Thyroid gland (tissue), 4 donors: ENCODE data around the gene SCAPER. TPM values are rescaled to one million over a fixed set of nuclear protein-coding genes. Genes with fewer than 3 reads are reported as not detected.

ENCODE experiments used
- DNase-seq, 2 donors: peaks; one replicate each; pipeline ENCODE4 v3.0.0-alpha.2; 2019
- H3K27ac ChIP-seq, 3 donors: fragments of 200-600 bp; sonication (generic); 1 replicate in 2 of 3; 2 replicates in 1 of 3; pipeline ENCODE4 v1.5.1; 2016 to 2019; ENCODE audit warnings: mild to moderate bottlenecking in 1 of 3, moderate library complexity in 1 of 3
- H3K27me3 ChIP-seq: fragments of 200-600 bp; sonication (generic); one replicate; pipeline ENCODE4 v1.5.1; 2019
- H3K36me3 ChIP-seq, 2 donors: fragments of 200-600 bp; sonication (generic); one replicate each; pipeline ENCODE4 v1.5.1; 2016 to 2019
- H3K4me1 ChIP-seq, 2 donors: fragments of 200-600 bp; sonication (generic); one replicate each; pipeline ENCODE4 v1.5.1; 2017 to 2019
- H3K4me3 ChIP-seq, 3 donors: fragments of 200-600 bp; sonication (generic); replicated peaks in 1 of 3; 1 replicate in 2 of 3; 2 replicates in 1 of 3; pipeline ENCODE4 v1.5.1; 2016; ENCODE audit warnings: mild to moderate bottlenecking in 1 of 3
- H3K9me3 ChIP-seq: fragments of 200-600 bp; sonication (generic); one replicate; pipeline ENCODE4 v1.5.1; 2017
- CTCF ChIP-seq, 6 experiments: fragments of 200-600 bp in 3 of 6; fragments of 450-650 bp in 3 of 6; sonication (generic) in 3 of 6; IDR thresholded peaks; one replicate each; pipeline ENCODE4 v1.5.1; 2016 to 2019; ENCODE audit warnings: antibody characterized with exemption in 6 of 6, mild to moderate bottlenecking in 2 of 6, inconsistent platforms in 1 of 6, moderate library complexity in 1 of 6
- POLR2A ChIP-seq, 2 donors: fragments of 450-650 bp; IDR thresholded peaks; one replicate each; pipeline ENCODE4 v1.6.1; 2017; ENCODE audit warnings: antibody characterized with exemption in 2 of 2, mild to moderate bottlenecking in 2 of 2, moderate library complexity in 1 of 2
- WGBS, 2 donors: methylation state at CpG; one replicate each; pipeline ENCODE4 v1.1.5; 2017; 5-methylcytosine and 5-hydroxymethylcytosine counted together
- intact Hi-C: fragments of 100-400 bp; cut with DNase I; formaldehyde crosslinking; loops from one replicate; pipeline ENCODE4 v1.15.1; 2023
- total RNA-seq, 4 donors: library from RNA; depleted of rRNA; stranded (reverse); fragments of >200 nt; gene quantifications; one replicate each; pipeline ENCODE4 v1.2.3, GENCODE V29; 2016

The SCAPER gene
- total RNA-seq, 4 donors from 2014 or later: 45.2 to 90.8 (median 63.6) TPM

- Histone ChIP-seq H3K4me1 (peaks cover 28 to 66% of the 10 kb centered on the region in 2 donors), H3K27me3 (peaks cover 96% of the 10 kb centered on the region), H3K4me3 (no peak overlapping the region), H3K9me3 (no peaks in the 10 kb centered on the region), H3K36me3 (no peaks in the 10 kb centered on the region), H3K27ac (no peak overlapping the region)
- no peak for TF ChIP-seq CTCF (IDR thresholded peaks at IDR 0.05)
- TF ChIP-seq POLR2A (IDR thresholded peaks at IDR 0.05): no peak
- intact Hi-C loops: loop anchor here (5.0 kb wide), 1 partner anchor 146 kb away; no protein-coding TSS in a partner anchor
- WGBS, 2 donors: 24 to 48% methylated on average over 10 to 20 of the region's 26 CpGs
- DNase-seq: no peak
Measured at GRCh38 chr15:76338486-76339304, 566.4 kb downstream of the SCAPER start.

- Histone ChIP-seq H3K27me3 (peaks cover 88% of the 10 kb centered on the region), H3K4me1 (peaks cover 25 to 60% of the 10 kb centered on the region in 2 donors), H3K27ac (no peak overlapping the region), H3K9me3 (no peaks in the 10 kb centered on the region), H3K36me3 (no peaks in the 10 kb centered on the region), H3K4me3 (no peak overlapping the region)
- no peak for DNase-seq
- no peak for TF ChIP-seq POLR2A (IDR thresholded peaks at IDR 0.05)
- TF ChIP-seq CTCF (IDR thresholded peaks at IDR 0.05): no peak
- WGBS, 2 donors: 6% methylated on average over 16 to 34 of the region's 89 CpGs
- intact Hi-C loops: loop anchor here (5.0 kb wide), 1 partner anchor 146 kb away; no protein-coding TSS in a partner anchor
Measured at GRCh38 chr15:76337696-76338485, 567.2 kb downstream of the SCAPER start.

GRCh38 chr15:76337059-76337695 lies 568.0 kb downstream of the SCAPER start:
- intact Hi-C loops: loop anchor here (5.0 kb wide), 1 partner anchor 145 kb away; no protein-coding TSS in a partner anchor
- Histone ChIP-seq H3K4me1 (peaks cover 21 to 53% of the 10 kb centered on the region in 2 donors), H3K4me3 (no peak overlapping the region), H3K27ac (no peak overlapping the region), H3K9me3 (no peaks in the 10 kb centered on the region), H3K36me3 (no peaks in the 10 kb centered on the region), H3K27me3 (peaks cover 81% of the 10 kb centered on the region)
- 7 to 14% methylated on average over 25 of the region's 25 CpGs for WGBS, 2 donors
- no peak for DNase-seq
- no peak for TF ChIP-seq POLR2A (IDR thresholded peaks at IDR 0.05)
- TF ChIP-seq CTCF (IDR thresholded peaks at IDR 0.05): no peak

DNA sequence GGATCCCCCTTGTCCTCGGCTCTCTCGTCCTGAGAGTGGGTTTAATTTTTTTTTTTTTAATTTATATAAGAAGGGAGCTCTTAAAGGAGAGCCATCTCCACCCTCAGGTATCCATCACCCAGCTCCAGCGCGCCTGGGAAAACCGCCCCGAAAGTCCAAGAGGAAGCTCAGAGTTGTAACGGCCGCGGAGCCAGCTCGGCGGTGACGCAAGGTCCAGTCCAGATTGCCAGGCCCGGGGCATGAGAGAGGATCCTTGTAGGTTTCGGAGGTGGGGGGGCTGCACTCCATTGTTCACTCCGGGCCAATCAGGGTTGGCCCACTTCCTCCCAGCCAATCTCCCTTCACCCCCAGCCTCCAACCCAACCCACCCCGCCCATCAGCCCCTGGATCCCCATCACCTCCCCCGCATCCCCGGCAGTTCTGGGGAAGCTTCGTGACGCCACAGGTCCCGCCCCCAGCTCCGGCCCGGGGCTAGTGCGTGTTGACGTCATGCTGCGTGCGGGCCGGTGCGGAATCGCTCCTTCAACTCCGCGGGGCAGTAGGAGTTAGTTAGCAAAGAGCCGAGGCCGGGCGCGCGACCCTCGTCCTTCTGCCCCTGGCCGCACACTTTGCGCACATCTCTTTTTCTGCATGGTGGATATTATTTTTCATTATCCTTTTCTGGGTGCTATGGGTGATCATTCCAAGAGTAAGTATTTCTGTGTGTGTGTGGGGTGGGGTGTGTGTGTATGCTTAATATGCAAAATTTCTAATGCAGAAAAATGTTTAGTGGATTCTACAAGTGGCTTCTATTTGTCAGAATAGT lies 568.7 kb downstream of the SCAPER start, which contains the start of gene ISL2:
Gene ISL2 (plus strand): TSS at position 520 of the 805 bp plus-strand sequence. CDS start 111 bp downstream, at position 631.
- no peak for TF ChIP-seq POLR2A (IDR thresholded peaks at IDR 0.05)
- no peak for TF ChIP-seq CTCF (IDR thresholded peaks at IDR 0.05)
- no peak for DNase-seq

More for the DNA sequence above, 568.7 kb downstream of the SCAPER start, which contains the start of gene ISL2:
- Histone ChIP-seq H3K9me3 (no peaks in the 10 kb centered on the region), H3K4me3 (no peak within 1 kb of the TSS), H3K36me3 (no peaks in the 10 kb centered on the region), H3K27ac (no peak within 1 kb of the TSS), H3K4me1 (peaks cover 14 to 46% of the 10 kb centered on the region in 2 donors), H3K27me3 (peaks cover 73% of the 10 kb centered on the region)
- WGBS, 2 donors: 5 to 10% methylated on average over 30 to 31 of the region's 40 CpGs
- intact Hi-C loops: loop anchor here (5.0 kb wide), 1 partner anchor 144 kb away; no protein-coding TSS in a partner anchor
